Mesendoderm (in vitro differentiated cells): Measurements from ENCODE around the gene ALKAL2.

Source experiments
- DNase-seq: peaks from one replicate; pipeline ENCODE4 v3.0.0; 2013
- H2AK5ac ChIP-seq: 2 replicates; pipeline ENCODE4 v1.6.1; 2013; ENCODE audit warnings: low read length, inconsistent platforms
- H2BK120ac ChIP-seq: 2 replicates; pipeline ENCODE4 v1.6.1; 2013; ENCODE audit warnings: low read depth, mild to moderate bottlenecking, low read length, moderate library complexity, mixed read lengths
- H2BK15ac ChIP-seq: replicated peaks from 2 replicates; pipeline ENCODE4 v1.6.1; 2013; ENCODE audit warnings: low read depth, mild to moderate bottlenecking, moderate library complexity
- H2BK5ac ChIP-seq: 2 replicates; pipeline ENCODE4 v1.6.1; 2013; ENCODE audit warnings: low read length, inconsistent platforms
- H3K18ac ChIP-seq: 2 replicates; pipeline ENCODE4 v1.6.1; 2013; ENCODE audit warnings: mild to moderate bottlenecking, low read length, mixed read lengths
- H3K23ac ChIP-seq: one replicate; pipeline ENCODE4 v1.6.1; 2013; ENCODE audit warnings: low read length
- H3K27ac ChIP-seq: 2 replicates; pipeline ENCODE4 v1.5.1; 2013; ENCODE audit warnings: low read depth, mild to moderate bottlenecking, inconsistent platforms, low read length, moderate library complexity
- H3K27me3 ChIP-seq: 2 replicates; pipeline ENCODE4 v1.6.1; 2013; ENCODE audit warnings: low read length, control low read depth, mild to moderate bottlenecking, inconsistent platforms; ENCODE audit not compliant: insufficient read depth, poor library complexity
- H3K36me3 ChIP-seq: 2 replicates; pipeline ENCODE4 v1.6.1; 2013; ENCODE audit warnings: low read length, inconsistent platforms; ENCODE audit not compliant: control insufficient read depth, insufficient read depth
- H3K4ac ChIP-seq: one replicate; pipeline ENCODE4 v1.6.1; 2013; ENCODE audit warnings: low read depth, mild to moderate bottlenecking, low read length, moderate library complexity
- H3K4me1 ChIP-seq: 2 replicates; pipeline ENCODE4 v1.6.1; 2013; ENCODE audit warnings: low read depth, low read length, inconsistent platforms; ENCODE audit not compliant: control insufficient read depth
- H3K4me2 ChIP-seq: 2 replicates; pipeline ENCODE4 v1.6.1; 2013; ENCODE audit warnings: low read length
- H3K4me3 ChIP-seq: 2 replicates; pipeline ENCODE4 v1.5.1; 2013; ENCODE audit warnings: mild to moderate bottlenecking, low read length
- H3K56ac ChIP-seq: one replicate; pipeline ENCODE4 v1.6.1; 2013; ENCODE audit warnings: low read length
- H3K79me1 ChIP-seq: 2 replicates; pipeline ENCODE4 v1.6.1; 2013; ENCODE audit warnings: low read length, inconsistent platforms
- H3K79me2 ChIP-seq: 2 replicates; pipeline ENCODE4 v1.6.1; 2013; ENCODE audit warnings: mild to moderate bottlenecking, low read length; ENCODE audit not compliant: control insufficient read depth, insufficient read depth
- H3K9ac ChIP-seq: 2 replicates; pipeline ENCODE4 v1.6.1; 2013; ENCODE audit warnings: low read length, inconsistent platforms
- H4K5ac ChIP-seq: one replicate; pipeline ENCODE4 v1.6.1; 2013; ENCODE audit warnings: low read length
- H4K8ac ChIP-seq: one replicate; pipeline ENCODE4 v1.6.1; 2013; ENCODE audit warnings: low read depth, mild to moderate bottlenecking, control low read depth, low read length, moderate library complexity
- WGBS: extraction: QIAGEN DNeasy Blood & Tissue Kit; methylation state at CpG from one replicate; pipeline ENCODE4 v1.1.7; 2013; ENCODE audit warnings: low lambda C conversion rate, missing lambda C conversion rate; ENCODE audit not compliant: insufficient coverage; ENCODE audit errors: extremely low coverage; 5-methylcytosine and 5-hydroxymethylcytosine counted together

The ALKAL2 gene

DNA sequence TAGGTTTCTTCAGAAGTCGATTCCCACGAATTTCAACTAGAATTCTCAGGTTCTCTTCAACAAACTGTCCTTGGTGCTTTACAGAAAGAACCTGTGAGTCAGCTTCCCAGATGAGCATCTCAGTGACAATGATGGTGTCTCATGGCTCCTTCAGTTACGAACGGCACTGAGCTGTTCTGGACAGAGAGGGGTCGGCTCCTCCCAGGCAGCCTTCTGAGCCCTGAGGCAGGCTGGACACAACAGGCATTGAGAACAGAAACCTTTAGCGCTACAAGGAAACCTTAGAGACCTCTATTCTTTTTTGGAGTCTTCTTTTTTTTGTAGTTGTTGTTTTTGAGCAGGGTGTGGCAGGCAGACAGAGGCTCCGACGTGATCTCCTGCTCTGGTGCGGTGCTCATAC lies 35.1 kb upstream of the ALKAL2 start:
- H3K9ac ChIP-seq: no peak overlapping the region
- H3K4me2 ChIP-seq: no peak overlapping the region
- no peak overlapping the region for H3K56ac ChIP-seq
- H2BK120ac ChIP-seq: no peak overlapping the region
- H3K27ac ChIP-seq: no peak overlapping the region
- H3K4me3 ChIP-seq: no peak overlapping the region
- H3K36me3 ChIP-seq: no peaks in the 10 kb centered on the region
- H3K27me3 ChIP-seq: no peaks in the 10 kb centered on the region
- H4K8ac ChIP-seq: no peak overlapping the region
- H3K4me1 ChIP-seq: no peaks in the 10 kb centered on the region
- no peak overlapping the region for H2BK15ac ChIP-seq
- no peak overlapping the region for H2AK5ac ChIP-seq
- no peak overlapping the region for H4K5ac ChIP-seq
- no peak for DNase-seq
- no peaks in the 10 kb centered on the region for H3K79me2 ChIP-seq
- no peak overlapping the region for H2BK5ac ChIP-seq
- no peaks in the 10 kb centered on the region for H3K79me1 ChIP-seq
- H3K23ac ChIP-seq: no peak overlapping the region
- no CpG with 5 or more reads among the region's 9 CpGs for WGBS
- no peak overlapping the region for H3K18ac ChIP-seq
- no peak overlapping the region for H3K4ac ChIP-seq

DNA sequence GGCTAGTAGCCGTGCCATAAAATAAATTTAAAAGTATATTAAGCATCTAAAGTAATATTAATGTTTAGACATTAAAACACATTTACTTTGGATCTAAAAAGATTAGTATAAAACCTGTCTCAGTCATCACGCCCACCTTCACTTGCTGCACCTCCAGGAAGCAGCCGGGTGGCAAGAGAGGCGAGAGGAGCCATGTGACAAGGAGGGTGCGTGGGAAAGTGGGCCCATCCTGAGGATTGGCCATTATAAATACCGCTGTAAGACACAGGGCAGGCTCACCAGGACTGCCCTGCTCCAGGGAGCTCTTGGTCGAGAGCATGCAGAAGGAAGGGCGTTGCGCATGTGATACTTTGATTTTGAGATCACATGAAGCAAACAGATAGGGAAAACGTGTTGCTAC lies 34.4 kb upstream of the ALKAL2 start:
- Histone ChIP-seq H2BK5ac (no peak overlapping the region), H3K79me1 (no peaks in the 10 kb centered on the region), H3K27me3 (no peaks in the 10 kb centered on the region), H4K8ac (no peak overlapping the region), H3K4ac (no peak overlapping the region), H3K56ac (no peak overlapping the region), H3K9ac (no peak overlapping the region), H3K36me3 (no peaks in the 10 kb centered on the region), H3K79me2 (no peaks in the 10 kb centered on the region), H3K4me1 (no peaks in the 10 kb centered on the region), H3K18ac (no peak overlapping the region), H3K27ac (no peak overlapping the region), H2BK15ac (no peak overlapping the region), H3K4me2 (no peak overlapping the region), H2BK120ac (no peak overlapping the region), H3K23ac (no peak overlapping the region), H4K5ac (no peak overlapping the region), H2AK5ac (no peak overlapping the region), H3K4me3 (no peak overlapping the region)
- WGBS: no CpG with 5 or more reads among the region's 10 CpGs
- DNase-seq: no peak

DNA sequence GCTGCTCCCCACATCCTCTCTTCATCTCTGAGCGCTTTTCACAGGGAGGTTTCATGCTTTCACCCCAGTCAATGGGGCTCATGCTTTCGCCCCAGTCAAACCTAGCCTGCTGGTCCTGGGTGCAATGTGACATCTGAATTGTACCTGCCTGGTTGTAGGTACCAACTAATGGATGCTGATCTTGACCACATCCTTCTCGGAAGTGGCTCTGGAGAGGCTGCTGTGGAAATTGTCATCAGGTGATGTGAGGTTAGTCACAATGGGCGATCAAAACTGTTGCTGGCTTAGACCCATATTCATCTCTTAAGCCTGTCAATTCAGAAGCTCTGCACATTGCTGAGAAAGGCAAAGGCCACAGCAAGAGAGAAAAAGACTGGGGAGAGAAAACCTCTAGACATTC lies 32.7 kb upstream of the ALKAL2 start:
- H3K4ac ChIP-seq: no peak overlapping the region
- no peak overlapping the region for H3K23ac ChIP-seq
- H3K27ac ChIP-seq: no peak overlapping the region
- H3K4me1 ChIP-seq: no peaks in the 10 kb centered on the region
- H2BK120ac ChIP-seq: no peak overlapping the region
- no peak overlapping the region for H4K8ac ChIP-seq
- H3K4me2 ChIP-seq: no peak overlapping the region
- DNase-seq: no peak
- no peak overlapping the region for H3K56ac ChIP-seq
- H2BK5ac ChIP-seq: no peak overlapping the region
- WGBS: no CpG with 5 or more reads among the region's 4 CpGs
- H2AK5ac ChIP-seq: no peak overlapping the region
- H3K9ac ChIP-seq: no peak overlapping the region
- H3K4me3 ChIP-seq: no peak overlapping the region
- H2BK15ac ChIP-seq: no peak overlapping the region
- no peaks in the 10 kb centered on the region for H3K79me1 ChIP-seq
- no peaks in the 10 kb centered on the region for H3K27me3 ChIP-seq
- no peaks in the 10 kb centered on the region for H3K36me3 ChIP-seq
- no peak overlapping the region for H3K18ac ChIP-seq
- H3K79me2 ChIP-seq: no peaks in the 10 kb centered on the region
- H4K5ac ChIP-seq: no peak overlapping the region

DNA sequence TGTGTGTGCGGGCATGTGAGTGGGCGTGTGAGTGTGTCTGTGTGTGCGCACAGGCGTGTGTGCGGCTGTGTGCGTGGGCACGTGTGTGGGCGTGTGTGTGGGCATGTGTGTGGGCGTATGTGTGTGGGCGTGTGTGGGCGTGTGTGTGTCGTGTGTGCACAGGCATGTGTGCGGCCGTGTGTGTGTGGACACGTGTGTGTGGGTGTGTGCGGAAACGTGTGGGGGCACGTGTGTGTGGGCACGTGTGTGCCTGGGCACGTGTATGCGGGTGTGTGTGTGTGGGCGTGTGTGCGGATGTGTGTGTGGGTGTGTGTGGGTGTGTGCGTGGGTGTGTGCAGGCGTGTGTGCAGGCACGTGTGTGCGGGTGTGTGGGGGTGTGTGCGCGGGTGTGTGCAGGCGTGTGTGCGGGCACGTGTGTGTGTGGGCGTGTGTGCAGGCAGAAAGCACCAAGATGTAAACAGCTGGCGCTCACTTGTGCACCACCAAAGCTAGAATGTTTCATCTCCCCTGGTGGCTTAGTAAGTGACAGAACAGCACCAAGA lies 31.2 kb upstream of the ALKAL2 start:
- H4K8ac ChIP-seq: no peak overlapping the region
- H3K27me3 ChIP-seq: no peaks in the 10 kb centered on the region
- no peak overlapping the region for H2BK5ac ChIP-seq
- H3K27ac ChIP-seq: no peak overlapping the region
- no peak overlapping the region for H4K5ac ChIP-seq
- no peak overlapping the region for H3K18ac ChIP-seq
- H3K36me3 ChIP-seq: no peaks in the 10 kb centered on the region
- H3K23ac ChIP-seq: no peak overlapping the region
- H2BK120ac ChIP-seq: no peak overlapping the region
- H3K9ac ChIP-seq: no peak overlapping the region
- no peak overlapping the region for H2BK15ac ChIP-seq
- no peak overlapping the region for H3K4ac ChIP-seq
- no peak for DNase-seq
- no peaks in the 10 kb centered on the region for H3K4me1 ChIP-seq
- no peak overlapping the region for H3K4me2 ChIP-seq
- H2AK5ac ChIP-seq: no peak overlapping the region
- no peaks in the 10 kb centered on the region for H3K79me2 ChIP-seq
- 100% methylated on average over 2 of the region's 34 CpGs for WGBS
- H3K79me1 ChIP-seq: no peaks in the 10 kb centered on the region
- no peak overlapping the region for H3K4me3 ChIP-seq
- H3K56ac ChIP-seq: no peak overlapping the region

DNA sequence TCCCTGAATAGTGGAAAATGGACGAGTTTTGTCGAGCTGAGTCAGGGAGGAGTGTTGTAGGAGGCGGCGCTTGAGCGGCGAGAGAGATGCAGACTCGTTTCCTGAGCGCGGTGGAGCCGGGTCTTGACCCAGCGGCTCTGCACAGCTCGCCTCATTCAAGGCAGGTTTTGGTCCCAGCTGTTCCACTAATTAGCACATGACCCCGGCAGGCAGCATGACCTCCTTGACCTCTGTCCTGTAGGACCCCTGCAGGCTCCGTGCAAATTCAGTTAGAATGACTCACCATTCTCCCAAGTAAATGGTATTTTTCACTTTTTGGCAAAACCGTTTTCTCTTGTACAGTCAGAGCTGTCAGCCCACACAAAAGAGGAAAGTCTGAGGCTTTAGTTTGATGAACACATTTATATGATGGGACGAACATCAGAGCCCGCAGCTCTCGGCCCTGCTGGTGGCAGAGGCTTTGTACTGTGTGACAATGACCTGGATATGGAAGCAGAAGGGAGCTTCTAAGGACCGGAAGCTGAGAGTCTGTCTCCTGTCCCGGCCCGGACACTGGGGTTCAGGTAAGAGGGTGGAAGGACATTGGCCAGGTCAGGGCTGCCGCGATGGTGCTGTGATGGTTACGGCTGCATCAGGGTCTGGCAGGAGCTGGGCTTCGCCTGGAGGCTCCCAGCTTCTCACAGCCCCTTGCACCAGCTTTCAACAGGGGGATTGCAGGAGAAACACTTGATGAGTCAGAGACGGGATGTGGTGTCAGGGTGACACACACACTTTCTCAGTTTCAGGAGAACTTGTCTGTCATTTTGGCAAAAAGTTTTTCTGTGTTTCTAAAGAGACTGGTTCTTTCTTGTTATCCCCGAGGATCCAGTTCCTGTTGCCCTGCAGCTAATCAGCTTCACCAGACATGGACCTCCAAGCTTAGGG lies 29.9 kb upstream of the ALKAL2 start:
- H2BK120ac ChIP-seq: no peak overlapping the region
- H3K4me2 ChIP-seq: no peak overlapping the region
- H2BK15ac ChIP-seq: no peak overlapping the region
- no peak overlapping the region for H3K23ac ChIP-seq
- no peak overlapping the region for H2BK5ac ChIP-seq
- H3K27me3 ChIP-seq: no peaks in the 10 kb centered on the region
- H3K9ac ChIP-seq: no peak overlapping the region
- H3K18ac ChIP-seq: no peak overlapping the region
- no peaks in the 10 kb centered on the region for H3K4me1 ChIP-seq
- H3K79me2 ChIP-seq: no peaks in the 10 kb centered on the region
- H4K8ac ChIP-seq: no peak overlapping the region
- H2AK5ac ChIP-seq: no peak overlapping the region
- no peak overlapping the region for H3K4ac ChIP-seq
- no CpG with 5 or more reads among the region's 27 CpGs for WGBS
- no peaks in the 10 kb centered on the region for H3K79me1 ChIP-seq
- DNase-seq: peak; percentile 71
- H4K5ac ChIP-seq: no peak overlapping the region
- no peak overlapping the region for H3K27ac ChIP-seq
- H3K56ac ChIP-seq: no peak overlapping the region
- H3K36me3 ChIP-seq: no peaks in the 10 kb centered on the region
- H3K4me3 ChIP-seq: no peak overlapping the region
